Measurements from ENCODE around the gene MROH9.

- TF ChIP-seq POLR2A (IDR thresholded peaks at IDR 0.05): no peak
- TF ChIP-seq CTCF (IDR thresholded peaks at IDR 0.05 in 4 of 5, conservative IDR thresholded peaks at IDR 0.05 in 1 of 5): no peak
These were observed at the start of gene MROH9 for GRCh38 chr1:170935231-170935630.
